GM21367 (cell line): ENCODE measurements around the gene PLCXD1.
A peak's percentile ranks its signal among the peaks of the same experiment; 100 is the strongest.
"Not testable (repeated sequence)": the region's sequence is repeated elsewhere in the genome, so short reads cannot be mapped to it uniquely, and the experiment has no call there.

Source experiments
- ATAC-seq: cut with Tn5 transposase; IDR thresholded peaks from one replicate; pipeline ENCODE4 v1.9.1; 2021; ENCODE audit not compliant: unreplicated experiment

Gene PLCXD1

DNA sequence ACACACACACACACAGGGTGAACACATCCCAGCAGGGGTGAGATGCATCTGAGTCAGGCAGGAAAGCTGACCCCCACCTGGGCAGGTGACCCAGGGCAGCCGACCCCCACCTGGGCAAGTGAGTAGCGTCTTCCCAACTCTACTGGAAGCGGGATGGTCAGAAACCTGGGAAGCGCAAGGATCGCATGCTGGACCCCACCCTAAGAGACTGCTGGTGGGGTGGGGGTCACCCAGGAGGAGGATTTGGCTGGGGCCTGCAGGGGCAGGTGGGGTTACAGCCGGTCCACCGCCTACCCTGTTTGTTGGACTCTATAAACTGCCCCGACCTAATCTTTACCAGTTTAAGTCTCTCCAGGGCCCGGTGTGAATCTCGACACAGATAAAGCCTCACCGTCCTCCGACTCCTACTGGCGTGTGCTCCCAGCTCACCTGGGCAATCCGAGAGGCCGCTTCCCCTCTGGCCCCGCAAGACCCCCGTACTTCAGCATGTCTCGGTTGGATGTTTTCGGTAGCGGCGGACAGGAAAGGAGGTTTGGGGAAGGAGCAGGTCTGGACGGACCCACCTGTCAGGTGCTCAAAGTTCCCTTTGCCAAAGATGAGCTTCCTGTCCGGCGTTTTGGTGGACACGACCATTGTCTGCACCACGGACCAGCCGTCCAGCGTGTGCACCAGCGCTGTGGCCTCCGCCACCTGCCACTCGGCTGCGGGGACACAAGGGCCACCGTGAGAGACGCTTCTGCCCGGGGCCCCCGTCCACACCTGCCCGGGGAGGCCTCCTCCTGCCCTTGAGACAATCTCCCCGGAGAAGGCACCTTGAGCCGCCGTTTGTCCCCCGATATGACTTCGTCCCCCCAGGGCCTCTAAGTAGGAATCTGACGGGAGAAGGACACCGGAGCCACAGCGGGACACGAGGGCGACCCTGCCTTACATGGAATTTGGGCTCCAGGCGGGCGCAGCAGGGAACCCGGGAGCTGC is 35.5 kb downstream of the PLCXD1 start:
- ATAC-seq = no peak

DNA sequence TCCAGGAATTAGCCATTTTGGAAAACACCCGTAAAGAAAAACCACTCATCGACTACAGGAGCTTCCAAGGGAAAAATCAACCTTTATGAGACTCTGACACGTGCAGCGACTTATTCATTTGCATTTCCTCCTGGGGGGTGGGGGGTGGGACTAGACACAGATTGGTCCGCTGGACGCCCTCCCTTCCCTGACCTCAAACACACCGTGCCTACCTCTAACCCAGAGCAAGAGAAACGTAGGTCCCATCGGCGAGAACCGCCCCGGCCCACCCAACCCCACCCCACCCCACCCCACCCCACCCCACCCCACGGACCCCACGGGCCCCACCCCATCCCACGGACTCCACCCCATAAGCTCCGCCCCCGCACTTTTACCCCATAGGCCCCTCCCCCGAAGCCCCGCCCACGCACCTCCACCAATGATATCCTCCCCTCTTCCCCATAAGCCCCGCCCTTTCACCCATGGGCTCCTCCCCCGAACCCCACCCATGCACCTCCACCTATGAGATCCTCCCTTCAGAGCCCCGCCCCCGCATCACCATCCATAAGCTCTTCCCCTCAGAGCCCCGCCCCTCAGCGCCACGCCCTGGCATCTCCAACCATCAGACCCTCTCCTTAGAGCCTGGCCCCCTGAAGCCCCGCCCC is 36.4 kb downstream of the PLCXD1 start:
- ATAC-seq = no peak

DNA sequence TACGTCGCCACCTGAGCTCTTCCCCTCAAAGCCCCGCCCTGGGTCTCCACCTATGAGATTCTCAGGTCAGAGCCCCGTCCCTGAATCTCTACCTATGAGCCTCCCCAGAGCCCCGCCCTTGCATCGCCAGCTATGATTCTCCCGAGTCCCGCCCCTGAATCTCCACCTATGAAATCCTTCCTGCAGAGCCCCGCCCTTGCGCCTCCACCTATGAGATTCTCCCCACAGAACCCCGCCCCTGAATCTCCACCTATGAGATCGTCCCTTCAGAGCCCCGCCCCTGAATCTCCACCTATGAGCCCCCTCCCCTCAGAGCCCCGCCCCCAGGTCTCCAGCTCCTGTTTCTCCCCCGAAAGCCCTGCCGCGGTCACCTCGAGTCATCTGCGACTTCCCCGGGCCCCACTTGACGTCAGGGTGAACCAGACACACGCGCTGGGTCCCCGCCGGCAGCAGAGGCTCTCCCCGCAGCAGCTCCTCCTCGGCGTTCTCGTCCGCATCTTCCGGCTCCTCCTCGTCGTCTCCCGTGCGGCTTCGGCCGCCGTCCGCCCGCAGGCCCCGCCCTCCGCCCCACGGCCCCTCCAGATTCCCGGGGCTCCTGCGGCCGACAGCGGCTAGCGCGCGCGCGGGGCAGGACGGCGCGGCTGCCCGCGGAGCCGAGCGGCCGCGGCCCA is 37.0 kb downstream of the PLCXD1 start:
- ATAC-seq = peak; percentile 60

DNA sequence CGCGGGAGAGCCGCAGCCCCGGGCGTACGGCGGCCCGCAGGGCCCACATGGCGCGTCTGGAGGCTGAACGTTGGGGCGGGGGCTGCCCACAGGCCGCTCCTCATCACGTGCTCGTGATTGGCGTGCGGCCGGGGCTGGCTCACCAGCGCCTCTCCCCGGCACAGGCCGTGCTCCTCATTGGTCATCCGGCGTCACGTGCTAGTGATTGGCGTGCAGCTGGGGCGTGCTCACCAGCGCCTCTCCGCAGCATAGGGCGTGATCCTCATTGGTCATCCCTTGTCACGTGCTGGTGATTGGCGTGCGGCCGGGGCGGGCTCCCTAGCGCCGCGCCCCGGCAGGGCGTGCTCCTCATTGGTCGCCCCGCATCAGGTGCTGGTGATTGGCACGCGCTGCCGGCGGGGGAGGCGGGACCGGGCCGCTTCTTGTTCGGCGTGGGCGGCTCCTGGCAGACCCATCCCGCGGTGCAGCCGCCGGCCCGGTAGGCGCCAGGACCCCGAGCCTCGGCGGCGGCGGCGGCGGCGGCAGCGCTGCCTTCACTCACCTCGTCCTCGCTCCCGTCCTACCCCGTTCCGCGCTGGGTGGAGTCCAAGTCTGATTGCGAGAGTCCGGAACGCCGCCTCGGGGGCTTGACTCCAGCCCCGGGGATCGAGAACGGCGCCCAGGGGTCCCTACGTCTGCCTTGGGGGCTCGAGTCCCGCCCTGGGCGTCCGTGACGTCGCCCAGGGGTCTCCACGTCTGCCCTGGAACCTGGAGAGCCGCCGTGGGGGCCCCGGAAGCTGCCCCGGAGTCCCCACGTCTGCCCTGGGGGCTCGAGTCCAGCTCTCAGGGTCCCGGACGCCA is 37.8 kb downstream of the PLCXD1 start, which contains the start of gene GTPBP6:
TSS of gene GTPBP6 (minus strand) at position 58 of the 840 bp plus-strand sequence. CDS start at position 49, 9 bp downstream.
- ATAC-seq = peak; percentile 77

DNA sequence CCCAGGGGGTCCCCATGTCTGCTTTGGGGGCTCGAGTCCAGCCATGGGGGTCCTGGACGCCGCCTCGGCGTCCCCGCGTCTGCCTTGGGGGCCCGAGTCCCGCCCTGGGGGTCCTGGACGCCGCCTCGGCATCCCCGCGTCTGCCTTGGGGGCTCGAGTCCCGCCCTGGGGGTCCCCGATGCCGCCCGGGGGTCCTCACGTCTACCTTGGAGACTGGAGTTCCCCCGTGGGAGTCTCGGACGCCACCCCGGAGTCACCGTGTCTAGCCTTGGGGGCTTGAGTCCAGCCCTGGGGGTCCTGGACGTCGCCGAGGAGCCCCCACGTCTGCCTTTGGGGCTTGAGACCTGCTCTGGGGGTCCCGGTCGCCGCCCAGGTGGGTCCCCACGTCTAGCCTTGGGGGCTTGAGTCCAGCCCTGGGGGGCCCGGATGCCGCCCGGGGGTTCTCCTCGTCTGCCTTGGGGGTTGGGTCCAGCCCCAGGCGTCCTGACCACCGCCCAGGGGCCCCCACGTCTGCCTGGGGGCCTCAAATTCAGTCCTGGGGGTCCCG is 38.5 kb downstream of the PLCXD1 start:
- ATAC-seq = no peak

DNA sequence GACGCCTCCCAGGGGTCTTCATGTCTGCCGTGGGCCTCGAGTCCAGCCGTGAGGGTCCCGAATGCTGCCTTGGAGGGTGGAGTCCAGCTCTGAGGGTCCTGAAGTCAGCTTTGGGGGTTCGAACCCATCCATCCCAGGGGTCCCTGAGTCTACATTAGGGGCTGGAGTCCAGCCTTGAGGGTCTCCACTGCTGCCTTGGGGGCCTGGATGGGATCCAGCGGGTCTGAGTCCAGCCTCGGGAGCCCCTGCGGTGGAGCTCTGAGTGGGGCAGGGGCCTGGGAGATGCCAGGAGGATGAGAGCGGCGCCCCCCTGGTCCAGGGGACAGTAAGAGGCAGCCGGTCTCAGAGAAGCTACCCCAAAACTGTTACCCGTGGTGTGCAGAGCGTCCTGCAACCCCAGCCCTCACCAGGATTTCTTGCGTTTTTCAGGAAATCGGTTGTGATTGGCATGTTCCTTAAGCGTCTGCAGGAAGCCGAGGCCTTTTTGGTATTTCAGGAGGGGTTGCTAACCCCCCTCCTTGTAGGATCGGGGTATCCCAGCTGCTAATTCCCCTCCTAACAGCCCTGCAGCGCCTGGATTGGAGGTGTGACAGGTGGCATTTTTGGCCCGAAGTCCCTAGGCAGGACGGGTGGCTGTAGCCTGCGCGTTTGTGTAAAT is 39.1 kb downstream of the PLCXD1 start:
- no peak for ATAC-seq

DNA sequence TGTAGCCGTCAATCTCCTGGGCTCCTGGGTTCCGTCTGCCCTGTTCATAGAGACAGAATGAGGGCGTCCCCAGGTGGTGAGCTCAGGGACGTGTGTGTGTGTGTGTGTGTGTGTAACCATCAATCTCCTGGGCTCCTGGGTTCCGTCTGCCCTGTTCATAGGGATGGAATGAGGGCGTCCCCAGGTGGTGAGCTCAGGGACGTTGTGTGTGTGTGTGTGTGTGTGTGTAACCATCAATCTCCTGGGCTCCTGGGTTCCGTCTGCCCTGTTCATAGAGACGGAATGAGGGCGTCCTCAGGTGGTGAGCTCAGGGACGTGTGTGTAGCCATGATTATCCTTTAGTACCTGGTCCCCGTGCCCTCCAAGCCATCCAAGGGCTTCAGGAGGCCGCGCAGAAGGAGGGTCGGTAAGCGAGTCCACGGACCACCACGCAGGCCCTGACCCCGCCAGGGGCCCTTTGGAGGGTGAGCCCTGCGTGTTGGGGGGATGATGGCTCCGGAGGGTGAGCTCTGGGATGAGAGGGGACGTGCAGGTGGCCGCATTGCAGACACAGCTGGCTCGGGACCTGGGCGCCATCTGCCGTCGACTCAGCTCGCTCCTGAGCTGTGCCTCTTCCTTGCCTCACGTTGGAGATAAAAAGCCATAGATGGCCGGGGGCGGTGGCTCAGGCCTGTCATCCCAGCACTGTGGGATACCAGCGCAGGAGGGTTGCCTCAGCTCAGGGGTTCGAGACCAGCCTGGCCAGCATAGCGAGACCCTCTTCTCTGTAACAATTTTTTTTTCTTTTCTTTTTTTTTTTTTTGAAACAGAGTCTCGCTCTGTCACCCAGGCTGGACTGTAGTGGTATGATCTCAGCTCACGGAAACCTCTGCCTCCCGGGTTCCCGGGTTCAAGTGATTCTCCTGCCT is 42.8 kb downstream of the PLCXD1 start:
- ATAC-seq = no peak

DNA sequence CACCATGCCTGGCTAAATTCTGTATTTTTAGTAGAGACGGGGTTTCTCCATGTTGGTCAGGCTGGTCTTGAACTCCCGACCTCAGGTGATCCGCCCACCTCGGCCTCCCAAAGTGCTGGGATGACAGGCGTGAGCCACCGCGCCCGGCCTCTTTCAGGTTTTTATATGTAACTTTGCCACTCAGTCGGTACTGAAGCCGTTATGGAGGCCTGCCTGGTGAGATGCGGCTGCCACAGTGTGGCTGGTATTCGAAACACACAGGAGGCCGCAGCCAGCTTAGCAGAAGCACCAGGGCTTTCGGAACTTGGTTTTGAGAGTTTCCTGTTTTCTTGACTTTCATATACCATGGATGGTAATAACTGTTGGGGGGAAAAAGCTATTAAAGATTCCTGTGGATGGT is 43.5 kb downstream of the PLCXD1 start:
- not testable (repeated sequence) for ATAC-seq

DNA sequence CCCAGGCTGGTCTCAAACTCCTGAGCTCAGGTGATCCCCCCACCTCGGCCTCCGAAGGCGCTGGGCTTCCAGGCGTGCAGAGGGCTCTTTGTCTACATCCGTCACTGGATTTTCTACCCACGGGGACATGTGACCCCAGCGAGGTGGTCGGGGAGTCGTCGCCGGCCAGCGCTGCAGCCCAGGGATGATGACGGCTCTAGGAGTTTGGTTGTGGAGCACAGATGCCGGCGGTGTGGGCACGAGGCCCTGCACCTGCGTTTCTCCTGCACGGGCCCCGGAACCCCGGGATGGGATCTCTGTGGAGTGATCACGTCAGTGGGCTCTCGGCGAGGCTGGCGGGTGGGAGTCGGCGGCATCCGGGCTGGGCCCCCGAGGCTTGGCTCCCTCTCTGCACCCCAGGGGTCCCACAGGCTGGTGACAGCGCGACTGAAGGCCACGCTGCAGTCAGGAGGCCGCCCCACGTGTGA is 46.5 kb downstream of the PLCXD1 start:
- ATAC-seq = no peak

DNA sequence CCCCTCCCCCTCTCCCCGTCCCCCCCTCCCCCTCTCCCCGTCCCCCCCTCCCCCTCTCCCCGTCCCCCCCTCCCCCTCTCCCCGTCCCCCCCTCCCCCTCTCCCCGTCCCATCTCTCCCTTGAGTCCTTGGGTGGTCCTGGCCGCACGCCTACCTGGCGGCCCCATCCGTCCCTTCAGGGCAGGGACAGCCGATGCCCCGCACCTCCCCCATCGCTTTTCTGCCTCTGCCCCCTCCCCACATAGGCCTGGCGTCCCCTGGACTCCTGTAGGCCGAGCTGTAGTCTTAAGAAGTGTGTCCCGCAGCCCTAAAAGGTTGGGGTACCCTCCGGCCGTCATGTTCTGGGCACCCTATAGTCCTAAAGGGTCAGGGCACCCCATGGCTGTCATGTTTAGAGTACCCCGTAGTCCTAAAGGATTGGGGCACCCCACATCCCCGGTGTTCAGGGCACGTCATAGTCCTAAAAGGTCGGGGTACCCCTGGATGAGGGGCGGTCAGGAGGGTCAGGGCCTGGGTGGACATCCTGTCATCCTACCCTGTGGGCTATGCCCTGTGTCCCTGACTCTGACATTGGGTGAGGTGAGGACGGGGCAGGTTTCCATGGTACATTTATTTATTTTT is 48.2 kb downstream of the PLCXD1 start:
- no peak for ATAC-seq

DNA sequence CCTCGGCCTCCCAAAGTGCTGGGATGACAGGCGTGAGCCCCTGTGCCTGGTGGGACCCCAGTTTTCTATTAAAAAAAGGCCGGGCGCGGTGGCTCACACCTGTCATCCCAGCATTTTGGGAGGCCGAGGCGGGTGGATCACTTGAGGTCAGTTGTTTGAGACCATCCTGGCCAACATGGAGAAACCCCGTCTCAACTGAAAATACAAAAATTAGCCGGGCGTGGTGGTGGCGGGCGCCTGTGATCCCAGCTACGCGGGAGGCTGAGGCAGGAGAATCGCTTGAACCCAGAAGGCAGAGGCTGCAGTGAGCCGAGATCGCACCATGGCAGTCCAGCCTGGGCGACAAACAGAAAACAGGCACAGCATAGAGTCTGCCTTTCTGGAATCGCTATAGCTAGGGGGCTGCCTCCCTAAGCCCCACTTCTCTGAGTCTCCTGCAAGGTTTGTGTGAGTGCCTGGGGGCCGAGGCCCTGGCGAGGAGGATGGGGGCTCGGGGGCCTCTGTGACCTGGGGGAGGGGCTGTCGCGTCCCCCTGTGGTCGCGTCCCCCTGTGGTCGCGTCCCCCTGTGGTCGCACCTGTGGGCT is 49.1 kb downstream of the PLCXD1 start:
- not testable (repeated sequence) for ATAC-seq

DNA sequence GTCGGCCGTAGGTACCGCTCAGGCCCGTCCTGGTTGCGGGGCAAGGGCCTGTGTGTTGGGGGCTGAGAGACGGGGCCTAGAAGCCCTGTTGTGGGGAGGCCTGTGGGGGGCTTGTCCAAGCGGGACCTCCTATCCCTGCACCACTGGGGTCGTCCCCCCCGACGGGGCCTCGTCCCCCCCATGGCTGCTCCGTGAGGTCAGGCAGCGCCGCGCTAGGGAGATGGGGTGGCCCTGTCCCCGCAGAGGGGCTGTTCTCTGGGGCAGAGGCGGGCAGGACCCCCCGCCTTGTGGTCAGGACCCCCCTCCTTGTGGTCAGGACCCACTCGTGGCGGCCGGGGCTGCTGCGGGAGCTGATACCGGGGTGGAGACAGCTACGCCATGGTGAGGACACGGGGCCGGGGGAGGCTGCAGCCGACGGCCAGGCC is 49.6 kb downstream of the PLCXD1 start:
- ATAC-seq = no peak

DNA sequence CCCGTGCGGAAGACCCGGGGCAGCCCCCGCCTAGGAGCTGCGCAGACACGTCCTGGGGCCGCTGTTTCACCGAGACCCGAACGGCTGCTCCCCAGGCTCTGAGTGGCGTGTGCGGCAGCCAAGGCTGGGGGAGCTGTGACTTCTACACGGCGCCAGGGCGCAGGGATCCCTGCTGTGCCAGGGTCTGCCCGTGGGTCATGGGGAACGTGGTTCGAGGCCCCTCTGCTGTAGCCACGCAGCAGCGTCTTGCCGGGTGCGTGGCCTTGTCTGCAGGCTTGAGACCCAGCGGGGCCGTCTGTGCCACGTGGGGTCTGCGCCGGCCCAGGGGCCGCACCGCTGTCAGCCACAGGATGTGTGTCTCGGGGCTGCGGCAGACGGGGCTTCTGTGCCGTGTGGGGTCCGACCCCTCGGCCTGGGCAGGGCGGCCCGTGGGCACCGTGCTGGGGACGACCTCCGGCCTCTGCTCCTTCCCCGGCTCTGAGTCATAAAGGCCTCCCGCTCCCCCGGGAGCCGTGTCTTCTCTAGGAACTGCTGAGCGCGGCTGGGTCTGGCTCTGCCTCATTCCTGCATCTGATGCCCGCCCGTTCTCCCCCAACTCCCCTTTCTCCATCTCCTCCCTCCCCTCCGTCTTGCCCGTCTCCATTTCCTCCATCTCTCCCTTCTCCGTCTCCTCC is 50.1 kb downstream of the PLCXD1 start:
- no peak for ATAC-seq

DNA sequence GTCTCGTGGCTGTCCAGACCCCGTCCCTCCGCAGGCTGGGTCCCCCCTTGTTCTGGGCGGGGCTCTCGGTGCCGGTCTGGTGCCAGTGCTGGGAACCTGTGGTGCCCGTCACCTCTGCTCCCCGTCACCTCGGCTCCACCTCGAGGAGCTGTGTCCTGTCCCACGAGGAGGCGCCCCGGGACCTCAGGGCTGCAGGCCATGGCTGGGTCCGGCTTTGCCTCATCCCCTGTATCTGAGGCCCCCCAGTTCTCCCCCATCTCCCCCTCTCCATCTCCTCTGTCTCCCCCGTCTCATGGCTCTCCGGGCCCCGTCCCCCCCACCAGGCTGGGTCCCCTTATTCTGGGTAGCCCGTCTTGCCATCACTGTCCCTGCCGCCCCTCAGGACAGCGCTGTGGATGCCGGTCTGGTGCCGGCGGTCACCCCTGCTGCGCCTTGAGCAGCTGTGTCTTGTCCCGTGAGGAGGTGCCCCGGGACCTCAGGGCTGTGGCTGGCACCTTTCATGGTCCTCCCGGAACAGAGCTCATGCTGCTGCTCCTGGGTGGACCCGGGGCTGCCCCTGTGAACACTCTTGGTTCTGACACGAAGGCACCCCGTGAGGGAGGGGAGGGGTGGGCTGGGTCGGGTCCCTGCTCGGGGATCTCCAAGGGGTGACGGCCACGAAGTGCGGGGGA is 50.8 kb downstream of the PLCXD1 start:
- no peak for ATAC-seq

DNA sequence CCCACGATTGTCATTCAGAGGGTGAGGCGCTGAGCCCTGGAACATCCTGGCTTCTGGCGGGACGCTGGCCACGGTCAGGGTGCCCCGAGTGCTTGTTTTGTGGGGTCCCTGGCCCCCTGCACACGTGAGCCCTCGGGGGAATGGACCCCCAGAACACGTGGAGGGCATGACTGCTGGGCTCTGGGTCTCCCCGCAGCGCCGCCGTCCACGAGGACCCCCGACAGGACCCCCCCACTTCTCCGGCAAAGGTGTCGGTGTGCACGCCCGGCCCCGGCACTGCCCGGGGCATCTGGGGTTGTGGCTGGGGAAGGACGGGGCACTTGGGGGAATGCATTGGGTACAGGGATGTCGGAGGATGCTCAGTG is 51.3 kb downstream of the PLCXD1 start:
- no peak for ATAC-seq

DNA sequence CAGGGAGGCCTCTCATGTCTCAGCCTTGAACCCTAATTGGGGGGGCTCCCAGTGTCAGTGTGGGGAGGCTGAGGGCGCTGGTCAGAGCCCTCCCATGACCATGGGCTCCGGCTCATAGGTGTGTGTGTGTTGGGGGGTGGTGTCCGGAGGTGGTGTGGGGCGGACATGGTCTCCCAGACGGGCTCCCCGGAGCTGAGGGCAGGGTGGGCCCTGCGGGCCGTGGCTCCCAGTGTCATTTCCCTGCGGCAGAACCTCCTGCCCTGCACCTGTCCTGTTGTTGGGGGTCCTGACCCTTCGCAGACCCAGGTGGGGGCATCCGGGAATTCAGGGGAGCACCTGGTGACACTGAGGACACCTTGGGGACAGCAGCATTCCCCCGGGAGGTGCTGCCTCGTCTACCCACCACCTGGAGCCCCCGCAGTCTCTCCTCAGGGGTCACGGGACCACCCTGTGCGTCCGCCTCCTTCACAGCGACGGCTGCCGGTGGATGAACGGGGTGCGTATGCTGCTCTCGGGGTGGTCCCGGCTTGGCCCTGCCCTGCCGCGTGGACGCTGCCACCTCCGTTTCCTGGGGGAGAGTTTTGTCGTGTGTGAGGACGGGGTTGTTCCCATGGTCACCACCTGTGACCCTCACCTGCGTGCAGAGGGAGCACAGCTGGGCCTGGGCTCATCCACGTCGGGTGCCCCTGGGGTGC is 51.9 kb downstream of the PLCXD1 start:
- ATAC-seq = no peak
